HG02763 (cell line): ENCODE results near the gene IKBKE.

Source experiments
- ATAC-seq: cut with Tn5 transposase; IDR thresholded peaks from one replicate; pipeline ENCODE4 v1.9.1; 2021; ENCODE audit warnings: mild to moderate bottlenecking, moderate library complexity; ENCODE audit not compliant: unreplicated experiment

IKBKE gene

DNA sequence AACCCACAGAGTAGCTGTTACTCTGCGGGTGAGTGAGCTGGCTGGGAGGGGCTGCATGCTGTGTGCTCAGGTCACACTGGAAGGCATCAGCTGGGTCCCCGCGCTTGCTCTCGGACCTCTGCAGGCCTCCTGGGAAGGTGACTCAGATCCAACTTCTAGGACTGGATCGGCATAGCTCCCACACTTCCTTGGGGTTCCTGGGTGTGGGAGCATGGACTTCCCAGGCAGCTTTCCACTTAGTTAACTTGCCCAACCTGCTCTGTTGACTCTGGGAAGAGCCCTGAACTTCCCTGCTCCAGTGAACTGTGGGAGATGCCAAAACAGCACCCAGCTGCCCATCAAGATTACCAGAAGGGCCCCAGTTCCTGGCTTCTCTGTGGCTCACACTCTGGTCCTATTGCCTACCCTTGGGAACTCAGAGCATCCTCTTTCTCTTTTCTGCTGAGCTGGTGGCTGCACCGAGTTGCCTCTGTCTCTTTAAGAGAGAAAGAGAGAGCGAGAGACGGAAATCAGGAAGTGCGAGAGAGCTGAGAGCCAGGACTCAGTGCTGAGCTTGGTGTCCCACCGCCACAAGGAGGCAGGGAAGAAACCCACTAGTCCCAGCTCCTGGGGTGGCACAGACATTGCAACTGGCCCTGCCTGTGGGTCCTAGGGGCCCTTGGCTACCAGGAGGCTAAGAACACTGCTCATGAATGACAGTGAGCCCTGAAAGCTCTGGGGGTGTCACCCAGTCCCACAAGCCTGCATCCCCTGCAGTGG lies at the start of gene IKBKE:
IKBKE (plus strand) TSS at position 544 of the 759 bp plus-strand sequence. CDS start 2,752 bp downstream, outside the sequence.
- peak; percentile 45 for ATAC-seq

DNA sequence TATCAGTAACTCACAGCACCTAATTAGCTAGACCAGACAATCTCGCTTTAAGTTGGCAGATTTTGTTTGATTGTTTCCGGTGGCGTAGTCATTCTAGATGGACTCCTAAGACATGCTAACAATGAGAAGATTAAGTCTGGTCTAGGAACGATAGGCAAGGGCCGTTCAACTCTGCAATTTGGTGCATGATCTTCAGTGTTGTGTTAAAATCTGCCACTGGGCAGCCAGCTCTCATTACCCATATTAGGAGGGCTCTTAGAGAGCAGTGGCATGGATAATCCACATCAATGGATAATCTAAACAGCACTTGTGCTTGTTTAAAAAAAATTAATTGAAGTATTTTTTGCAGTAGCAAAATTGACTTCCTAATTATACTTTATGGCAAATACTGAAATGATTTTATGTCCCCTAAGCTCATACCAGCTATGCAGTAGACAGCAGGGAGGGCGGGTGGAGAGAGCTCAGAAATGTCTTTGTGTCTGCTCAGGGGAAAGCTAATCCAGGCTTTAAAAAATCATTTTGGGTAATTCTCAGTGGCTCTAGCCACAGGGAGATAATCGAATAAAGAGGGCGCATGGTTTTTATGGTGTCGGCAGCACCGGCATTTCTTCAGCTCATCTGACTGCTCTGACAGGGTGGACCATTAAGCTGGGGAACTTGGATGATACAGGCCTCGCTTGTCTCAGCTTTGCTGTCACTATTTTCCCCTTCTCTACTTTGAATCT lies 48.5 kb upstream of the IKBKE start:
- ATAC-seq: no peak

DNA sequence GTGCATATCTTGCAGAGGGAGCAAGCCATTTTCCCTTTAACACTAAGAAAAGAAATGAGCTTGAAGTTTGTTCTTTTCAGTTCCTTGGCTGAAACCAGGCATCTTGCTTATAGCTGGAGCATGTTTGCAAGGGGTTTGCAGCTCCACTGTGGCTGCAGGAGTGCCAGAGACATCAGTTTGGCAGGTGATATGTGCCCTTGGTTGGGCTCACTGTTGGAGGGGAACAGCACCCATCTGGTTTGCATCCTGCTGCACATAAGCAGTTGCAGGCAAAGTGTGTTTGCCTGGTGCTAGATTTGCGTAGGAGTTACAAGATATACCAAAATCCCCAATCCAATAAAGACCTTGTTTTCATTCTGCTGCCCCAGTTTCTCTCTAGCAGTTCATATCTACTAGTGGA lies 47.8 kb upstream of the IKBKE start:
- ATAC-seq: no peak

DNA sequence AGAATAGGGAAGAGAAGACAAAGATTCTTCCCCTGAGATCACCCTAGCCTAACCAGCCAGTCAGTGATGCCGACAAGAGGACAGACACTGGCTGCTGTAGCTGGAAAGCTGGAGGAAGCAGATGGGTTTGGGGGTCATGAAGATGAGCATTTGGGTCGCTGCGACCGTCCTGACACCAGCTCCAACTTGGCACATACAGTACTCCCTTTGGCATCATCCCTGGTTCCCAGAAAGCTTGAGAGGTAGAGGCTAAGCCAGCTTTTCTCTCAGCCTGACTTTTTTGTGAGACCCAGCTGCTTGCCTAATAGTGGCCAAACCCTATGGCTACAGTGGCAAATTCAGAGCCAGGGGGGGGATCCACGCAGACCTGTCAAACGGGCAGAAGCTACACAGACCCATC lies 43.0 kb upstream of the IKBKE start:
- no peak for ATAC-seq

DNA sequence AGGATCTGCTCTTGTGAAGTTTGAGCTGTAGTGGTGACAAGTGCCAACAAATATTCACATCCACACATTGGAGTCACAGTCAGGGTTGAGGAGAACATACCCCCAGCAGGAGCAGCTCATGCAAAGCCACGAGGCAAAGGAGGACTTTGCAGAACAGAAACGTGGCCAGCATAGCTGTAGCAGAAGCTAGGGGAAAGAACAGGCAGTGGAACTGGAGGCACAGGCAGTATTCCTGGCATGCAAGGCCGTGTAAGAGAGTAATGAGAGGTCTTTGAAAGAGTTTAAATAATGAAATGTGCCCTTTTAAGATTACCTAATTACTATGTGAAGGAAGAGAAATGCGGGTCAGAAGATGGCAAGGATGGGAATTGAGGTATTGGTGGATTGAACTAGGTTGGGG lies 40.9 kb upstream of the IKBKE start:
- no peak for ATAC-seq

DNA sequence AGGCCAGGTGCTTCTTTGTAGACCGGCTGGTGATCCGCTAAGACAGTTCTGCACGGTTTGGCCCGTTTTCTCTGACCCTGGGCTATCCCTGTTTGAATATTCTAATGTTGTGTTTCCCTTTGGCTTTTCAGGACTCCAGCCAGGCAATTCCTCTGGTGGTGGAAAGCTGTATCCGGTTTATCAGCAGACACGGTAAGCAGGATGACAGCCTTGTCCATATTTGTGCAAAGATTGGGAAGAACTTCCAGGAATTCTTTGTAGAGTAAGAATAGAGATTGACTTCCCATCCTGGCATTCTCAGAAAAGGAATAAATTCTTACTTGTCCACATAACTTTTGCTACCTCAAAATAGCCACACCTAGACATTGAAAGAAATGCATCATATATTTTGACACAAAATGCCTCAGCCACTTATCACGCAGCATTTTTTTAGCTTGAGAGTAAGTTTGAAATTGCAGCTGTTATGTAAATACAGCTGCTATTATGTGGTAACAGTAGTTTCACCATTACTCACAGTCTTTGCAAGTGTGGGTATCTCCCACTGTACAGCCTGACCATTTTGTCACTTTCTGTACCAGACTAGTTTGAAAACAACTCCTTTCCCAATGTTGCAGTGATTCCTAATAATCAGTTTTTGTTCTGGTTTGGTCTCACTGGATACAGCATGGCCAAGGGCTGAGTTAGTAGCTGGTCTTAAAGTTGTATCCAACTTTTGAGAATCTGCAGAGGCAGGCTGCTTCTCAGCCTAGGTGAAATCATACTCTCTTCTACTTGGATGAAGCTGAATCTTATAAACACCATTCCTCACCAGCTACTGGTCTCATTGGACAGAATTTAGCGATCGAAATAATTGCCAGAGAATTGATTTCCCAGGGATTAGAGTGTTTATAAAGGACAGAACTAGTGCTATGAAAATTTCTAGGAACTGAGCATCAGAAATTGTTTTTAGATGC lies 40.0 kb upstream of the IKBKE start:
- peak; percentile 89 for ATAC-seq

DNA sequence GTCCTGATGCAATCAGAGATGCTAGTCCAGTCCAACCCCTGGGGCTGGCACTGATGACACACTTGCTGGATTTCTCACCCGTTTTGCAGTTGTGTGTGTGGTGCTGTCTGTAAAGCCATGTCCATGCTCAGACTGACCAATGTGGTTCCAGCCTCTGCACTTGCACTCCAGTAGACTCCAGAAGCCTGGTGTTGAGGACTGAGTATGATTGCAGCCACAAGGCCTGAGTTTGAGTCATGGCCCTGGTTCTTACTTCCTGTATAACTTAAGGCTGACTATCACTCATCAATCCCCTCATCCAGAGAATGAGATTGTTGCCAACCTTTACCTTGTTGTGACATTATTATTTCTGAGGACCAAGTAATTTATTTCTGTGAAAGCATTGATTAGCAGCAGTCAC lies 34.8 kb upstream of the IKBKE start:
- ATAC-seq: no peak

DNA sequence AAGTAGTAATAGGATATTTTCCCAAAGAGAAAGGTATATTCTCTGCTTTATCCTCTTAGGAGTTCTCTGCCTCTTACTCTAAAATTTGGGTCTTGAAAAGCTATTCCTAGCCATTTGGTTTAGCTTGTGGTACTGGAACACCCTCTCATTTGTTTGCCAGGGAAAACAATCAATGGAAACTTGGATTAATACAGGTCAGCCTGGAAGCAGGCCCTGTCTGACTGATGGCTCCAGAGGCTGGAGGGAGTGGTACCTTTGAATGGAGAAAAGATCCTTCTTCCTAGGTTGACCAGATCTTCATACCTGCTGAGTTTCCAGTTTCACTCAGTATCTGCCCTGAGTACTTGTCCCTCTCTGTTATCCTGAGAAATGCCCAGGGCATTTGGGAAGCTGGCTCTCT lies 31.7 kb upstream of the IKBKE start:
- ATAC-seq: no peak

DNA sequence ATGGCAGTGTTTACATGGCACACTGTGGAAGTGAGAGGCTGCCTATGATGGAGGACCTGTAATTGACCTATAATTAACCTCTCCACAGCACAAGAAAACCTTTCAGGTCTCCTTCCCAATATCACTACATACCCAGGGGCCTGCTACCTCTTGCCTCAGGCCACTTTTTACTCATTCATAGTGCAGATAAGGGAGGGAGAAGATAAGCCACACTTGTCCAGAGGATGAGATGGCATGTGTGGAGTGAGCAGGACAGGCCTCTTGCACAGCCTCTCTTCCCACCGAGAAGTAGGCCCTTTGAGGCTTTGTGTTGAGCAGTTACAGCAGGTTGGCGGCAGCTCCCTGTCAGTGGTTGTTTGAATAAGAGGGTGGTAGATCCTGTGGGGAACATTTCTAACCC lies 31.1 kb upstream of the IKBKE start:
- no peak for ATAC-seq

DNA sequence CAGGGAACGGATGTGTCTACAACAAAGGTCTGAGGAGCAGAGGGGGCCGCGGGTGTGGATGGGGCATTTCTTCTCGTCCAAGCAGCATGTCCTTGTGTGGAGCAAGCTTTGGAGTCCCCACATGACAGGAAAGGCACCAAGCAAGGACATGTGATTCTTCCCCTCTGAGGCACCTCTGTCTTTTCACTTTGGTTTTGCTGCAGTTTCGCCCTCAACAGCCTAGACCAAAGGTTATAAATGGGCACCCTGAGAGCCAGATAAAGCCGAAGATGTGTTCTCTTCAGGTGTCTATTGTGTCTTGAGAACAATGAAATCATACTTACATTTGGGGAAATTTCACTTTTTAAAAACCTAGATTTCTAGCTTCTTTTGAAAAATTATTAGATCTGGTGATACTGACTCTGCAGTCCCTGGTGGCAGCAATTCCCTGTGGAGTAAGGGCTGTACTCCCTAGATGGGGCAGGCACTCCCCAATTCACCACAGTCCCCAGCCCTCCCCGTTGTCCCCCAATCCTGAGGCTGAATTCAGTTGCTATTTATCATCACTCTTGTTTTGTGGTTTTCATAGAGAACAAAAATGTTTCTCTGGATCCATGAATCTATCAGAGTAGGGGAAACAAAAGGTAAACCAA lies 28.8 kb upstream of the IKBKE start:
- ATAC-seq: no peak

DNA sequence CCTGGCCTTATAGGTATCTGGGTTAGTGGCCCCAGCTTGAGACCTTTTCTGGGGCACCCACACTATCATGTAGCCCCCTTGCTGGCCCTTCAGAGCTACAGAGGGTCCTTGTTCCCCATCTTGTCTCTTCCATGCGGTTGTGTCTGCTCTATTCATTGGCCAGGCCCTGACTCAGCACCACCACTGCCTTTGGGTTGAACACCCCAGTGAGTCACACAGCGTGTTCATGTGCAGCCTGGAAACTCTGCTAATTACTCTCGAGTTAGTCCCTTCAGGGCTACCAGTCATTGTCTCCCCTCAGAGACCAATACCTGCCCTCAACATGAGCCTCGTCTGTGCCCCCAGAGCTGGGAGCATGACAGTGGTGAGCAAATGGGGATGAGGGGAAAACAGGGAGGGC lies 28.2 kb upstream of the IKBKE start:
- no peak for ATAC-seq

DNA sequence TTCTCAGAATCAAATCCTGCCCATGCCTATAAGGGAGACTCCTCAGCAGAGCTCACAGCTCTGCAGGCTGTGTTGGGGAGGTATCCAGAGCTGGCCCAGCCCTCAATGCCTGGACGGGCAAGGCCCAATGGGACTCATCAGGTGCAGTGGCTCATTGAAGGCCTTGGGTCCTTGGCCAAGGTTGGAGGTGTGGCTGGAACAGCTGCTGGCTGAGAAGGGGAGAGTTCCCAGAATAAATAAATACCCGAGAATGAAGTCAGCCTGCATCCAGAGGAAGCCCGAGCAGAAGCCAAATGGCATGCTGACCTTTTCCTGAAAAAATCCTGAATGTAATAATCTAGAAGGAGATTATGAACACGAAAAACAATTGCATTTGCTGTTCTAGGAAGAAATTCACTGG lies 25.2 kb upstream of the IKBKE start:
- no peak for ATAC-seq

DNA sequence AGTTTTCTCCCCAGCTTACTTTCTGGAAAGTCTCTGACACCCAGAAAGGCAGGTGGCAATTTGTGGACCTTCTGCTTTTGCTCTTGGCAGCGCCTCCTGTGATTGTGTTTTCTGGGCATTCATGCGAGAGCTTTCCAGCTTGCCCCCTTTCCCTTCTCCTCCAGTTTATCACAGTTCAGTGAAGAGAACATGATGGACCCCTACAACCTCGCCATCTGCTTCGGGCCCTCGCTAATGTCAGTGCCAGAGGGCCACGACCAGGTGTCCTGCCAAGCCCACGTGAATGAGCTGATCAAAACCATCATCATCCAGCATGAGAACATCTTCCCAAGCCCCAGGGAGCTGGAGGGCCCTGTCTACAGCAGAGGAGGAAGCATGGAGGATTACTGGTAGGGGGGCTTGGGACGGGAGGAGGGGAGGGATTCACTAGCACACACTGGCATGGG lies 24.3 kb upstream of the IKBKE start:
- no peak for ATAC-seq

DNA sequence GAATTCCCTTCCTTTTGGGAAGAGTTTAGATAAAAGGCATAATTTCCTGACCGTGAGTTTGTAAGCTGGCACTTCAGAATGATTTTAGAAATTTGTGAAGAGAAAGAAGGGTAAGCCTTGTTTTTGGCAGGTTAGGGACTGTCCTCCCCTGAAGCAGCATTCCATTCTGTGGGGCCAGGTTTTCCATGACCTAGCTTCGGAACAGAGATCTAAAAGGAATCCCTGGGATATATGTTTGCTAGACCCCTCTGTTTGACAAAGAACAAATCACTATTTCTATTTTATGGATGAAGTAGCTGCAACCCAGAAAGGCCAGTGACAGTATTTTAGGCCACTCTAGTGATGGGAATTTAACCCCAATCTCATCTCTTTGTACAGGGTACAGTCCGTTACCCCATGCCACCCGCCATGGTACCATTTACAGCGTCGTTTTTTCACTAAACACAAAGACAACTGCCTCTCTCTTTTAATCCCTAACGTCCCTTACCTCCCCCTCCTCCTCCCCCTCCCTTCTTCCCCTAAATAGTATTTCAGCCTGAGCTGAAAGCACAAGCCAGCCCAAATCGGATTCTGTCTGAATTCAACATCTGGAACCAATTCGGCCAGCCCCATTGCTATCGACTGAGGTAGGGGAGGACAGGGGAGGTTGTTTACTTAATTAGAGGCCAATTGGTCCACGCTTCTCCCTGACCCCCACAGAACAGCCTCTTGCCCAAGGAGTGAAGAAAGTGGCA lies 23.4 kb upstream of the IKBKE start:
- ATAC-seq: no peak

DNA sequence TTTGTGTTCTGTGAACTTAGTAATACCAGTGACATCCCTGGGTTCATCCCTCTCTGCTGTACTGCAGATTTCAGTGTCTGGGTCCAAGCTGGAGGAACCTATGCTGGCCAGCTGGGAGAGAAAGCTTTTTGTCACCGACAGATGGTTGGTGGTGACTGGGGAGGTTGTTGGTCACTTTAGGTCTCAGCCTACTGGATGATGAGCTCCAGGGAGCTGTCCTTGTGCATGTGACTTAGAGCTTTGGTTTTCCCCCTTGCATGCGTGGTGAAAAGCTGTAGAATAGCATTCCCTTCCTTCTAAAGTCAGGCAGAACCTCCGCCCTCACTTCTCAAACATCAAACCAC lies 22.9 kb upstream of the IKBKE start:
- ATAC-seq: no peak

DNA sequence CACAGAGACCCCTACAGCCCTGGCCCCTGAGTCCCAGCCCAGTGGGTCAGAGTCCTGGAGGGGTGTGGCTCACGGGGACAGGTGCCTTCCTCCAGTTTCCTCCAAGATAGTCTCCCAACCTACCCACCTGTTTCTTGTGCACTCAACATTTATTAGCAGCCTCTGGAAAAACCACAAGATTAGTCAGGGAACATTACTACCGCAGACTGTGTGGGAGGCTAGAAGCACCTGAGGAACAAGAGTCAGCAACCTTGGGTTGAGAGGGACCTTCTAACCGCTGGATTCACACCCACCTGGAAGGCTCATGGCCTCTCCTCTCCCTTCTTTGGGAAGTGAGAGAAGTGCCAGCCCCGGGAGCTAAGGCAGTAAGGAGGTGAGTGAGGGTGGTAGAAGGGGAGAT lies 22.5 kb upstream of the IKBKE start:
- ATAC-seq: no peak

DNA sequence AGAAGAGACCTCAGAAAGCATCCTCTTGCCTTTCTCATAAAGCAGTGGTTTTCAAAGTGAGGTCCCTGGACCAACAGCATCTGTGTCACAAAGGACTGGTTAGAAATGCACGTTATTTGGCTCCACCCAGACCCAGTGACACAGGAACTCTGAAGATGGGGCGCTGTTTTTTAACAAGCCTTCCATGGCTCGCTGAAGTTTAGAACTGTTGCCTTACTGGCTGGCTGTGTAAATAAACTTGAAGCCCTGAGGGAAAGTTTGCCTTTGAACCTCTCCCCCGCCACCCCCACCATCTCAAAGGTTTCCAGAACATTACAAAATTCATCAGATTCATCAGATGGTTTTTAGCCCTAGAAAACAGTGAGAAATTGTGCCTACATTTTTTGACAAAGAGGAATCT lies 21.8 kb upstream of the IKBKE start:
- ATAC-seq: no peak

DNA sequence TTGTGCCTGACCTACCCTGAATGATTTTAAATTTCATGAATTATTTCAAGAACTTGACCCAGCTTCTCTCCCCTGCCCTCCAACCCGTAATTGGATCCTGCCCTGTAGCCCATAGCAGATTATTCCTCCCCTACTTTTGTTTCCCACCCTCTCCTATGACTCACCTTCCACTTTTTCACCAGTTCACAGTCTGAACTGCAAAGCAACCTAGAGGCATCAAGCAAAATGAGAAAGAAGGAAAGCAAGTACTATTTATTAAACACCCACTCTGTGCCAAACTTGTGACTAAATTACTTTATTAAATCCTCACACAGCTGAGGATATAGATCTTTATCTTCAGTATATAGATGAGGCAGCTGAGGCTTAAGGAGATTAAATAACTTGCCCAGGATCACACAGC lies 20.7 kb upstream of the IKBKE start:
- no peak for ATAC-seq

DNA sequence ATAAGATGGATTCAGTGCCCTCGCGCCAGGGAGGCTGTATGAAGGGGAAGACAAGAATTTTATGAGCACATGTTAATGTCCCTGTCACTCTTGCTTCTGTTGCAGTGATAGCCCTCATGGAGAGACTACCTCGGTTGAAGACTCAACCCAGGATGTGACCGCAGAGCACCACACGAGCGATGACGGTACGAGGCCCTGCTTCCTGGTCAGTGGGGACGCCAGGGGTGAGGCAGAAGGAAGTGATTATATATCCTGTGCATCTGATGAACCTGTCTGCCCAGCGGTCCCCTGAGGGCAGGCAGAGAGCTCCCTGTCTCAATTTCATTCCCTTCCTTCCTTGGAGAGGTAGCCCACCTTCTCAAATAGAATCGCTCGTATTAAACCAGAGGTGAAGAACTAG lies 20.0 kb upstream of the IKBKE start:
- no peak for ATAC-seq

DNA sequence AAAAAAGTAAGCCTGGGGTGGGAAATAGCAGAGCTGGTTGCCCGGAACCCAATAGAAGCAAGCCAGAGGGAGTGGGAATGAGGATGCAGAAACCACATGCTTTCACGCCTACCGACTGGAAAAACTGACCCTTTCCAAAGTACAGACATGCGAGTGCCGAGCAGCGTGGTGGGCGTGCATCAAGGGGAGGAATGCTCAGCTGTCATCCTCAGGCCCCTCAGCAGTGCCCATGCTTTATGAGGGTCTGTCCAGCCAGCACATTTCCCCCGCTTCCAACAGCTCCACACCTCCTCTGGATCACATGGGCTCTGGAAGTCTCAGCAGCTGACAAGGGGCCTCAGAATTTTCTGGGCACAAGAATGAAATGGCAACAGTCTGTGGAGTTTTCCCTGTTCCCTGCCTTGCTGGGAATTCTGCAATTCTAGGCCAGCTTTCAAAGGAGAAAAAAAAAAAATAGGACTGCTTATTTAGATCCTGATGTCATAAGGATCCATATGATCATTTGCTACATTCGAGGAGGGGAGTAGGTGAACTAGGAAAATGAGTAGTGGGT lies 19.1 kb upstream of the IKBKE start:
- no peak for ATAC-seq
